Activated CD8-positive, alpha-beta memory T cell treated with anti-CD3 and anti-CD28 coated beads for 36 hours (primary cell): ENCODE data around the gene CDC42BPA. TPM values are rescaled to one million over a fixed set of nuclear protein-coding genes. Genes with fewer than 3 reads are reported as not detected.
"Not testable (repeated sequence)": the region's sequence is repeated elsewhere in the genome, so short reads cannot be mapped to it uniquely, and the experiment has no call there.

ENCODE experiments used
- CTCF ChIA-PET: fragments of 350-600 bp; sonication (Branson Sonifier 250); formaldehyde crosslinking; loops from one replicate; lab custom pipeline; 2021; ENCODE audit warnings: antibody characterized with exemption; lab: Charles Lee
- POLR2A ChIA-PET: fragments of 350-600 bp; sonication (Branson Sonifier 250); formaldehyde crosslinking; loops from one replicate; lab custom pipeline; 2021; ENCODE audit warnings: antibody characterized with exemption; lab: Charles Lee
- total RNA-seq, 2 experiments: library from RNA; stranded (reverse); gene quantifications; one replicate each; pipeline ENCODE4 v1.2.3, GENCODE V29; 2021

CDC42BPA gene
- total RNA-seq, 2 experiments from 2014 or later: 0.84 to 1.3 TPM

GRCh38 chr1:227276156-227276693, 42.1 kb downstream of the CDC42BPA start:
- CTCF ChIA-PET, POLR2A ChIA-PET: not testable (repeated sequence)

DNA sequence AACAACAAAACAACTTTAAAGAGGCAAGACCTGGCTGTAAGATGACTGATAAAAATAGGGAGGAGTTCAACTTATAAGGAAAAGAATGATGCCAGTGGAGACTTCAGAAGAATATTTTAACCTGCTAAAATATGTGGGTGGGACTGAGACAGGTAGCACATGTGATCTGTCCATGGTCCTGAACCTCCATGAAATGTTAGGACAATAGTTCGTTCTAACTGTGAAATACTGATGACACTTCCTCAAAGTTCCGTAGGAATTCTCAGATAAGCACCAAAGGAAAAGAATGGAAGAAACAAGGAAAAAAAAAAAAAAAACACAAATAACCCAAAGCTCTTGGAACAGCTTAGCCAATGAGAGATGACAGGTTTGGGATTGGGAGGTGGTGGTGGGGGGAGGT, 44.7 kb downstream of the CDC42BPA start:
- CTCF ChIA-PET: no interaction called here
- POLR2A ChIA-PET: no interaction called here

GRCh38 chr1:227272428-227272827, 45.9 kb downstream of the CDC42BPA start:
- ChIA-PET POLR2A (no interaction called here), CTCF (no interaction called here)

DNA sequence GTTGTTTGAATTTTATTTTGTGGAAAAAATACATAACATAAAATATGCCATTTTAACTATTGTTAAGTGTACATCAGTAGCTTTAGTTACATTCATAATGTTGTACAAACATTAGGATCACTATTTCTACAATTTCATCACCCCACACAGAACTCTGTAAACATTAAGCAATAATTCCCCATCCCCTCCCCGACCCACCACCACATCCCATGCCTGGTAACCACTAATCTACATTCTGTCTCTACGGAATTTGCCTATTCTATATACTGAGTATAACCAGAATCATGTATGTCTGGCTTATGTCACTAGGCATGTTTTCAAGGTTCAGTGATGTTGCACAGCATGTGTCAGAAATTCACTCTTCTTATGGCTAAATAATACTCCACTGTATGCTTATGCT, 47.7 kb downstream of the CDC42BPA start:
- CTCF ChIA-PET: no interaction called here
- POLR2A ChIA-PET: no interaction called here

- CTCF ChIA-PET: no interaction called here
- POLR2A ChIA-PET: no interaction called here
These were observed 49.3 kb downstream of the CDC42BPA start for GRCh38 chr1:227268943-227269342.

- POLR2A ChIA-PET: no interaction called here
- CTCF ChIA-PET: no interaction called here
These were observed 52.4 kb downstream of the CDC42BPA start for GRCh38 chr1:227265891-227266290.

- ChIA-PET CTCF (no interaction called here), POLR2A (no interaction called here)
These were observed 54.4 kb downstream of the CDC42BPA start for GRCh38 chr1:227263869-227264268.

GRCh38 chr1:227261501-227261900, 56.8 kb downstream of the CDC42BPA start:
- POLR2A ChIA-PET: no interaction called here
- CTCF ChIA-PET: no interaction called here

- CTCF ChIA-PET: no interaction called here
- POLR2A ChIA-PET: no interaction called here
These were observed 57.9 kb downstream of the CDC42BPA start for GRCh38 chr1:227260433-227260832.

DNA sequence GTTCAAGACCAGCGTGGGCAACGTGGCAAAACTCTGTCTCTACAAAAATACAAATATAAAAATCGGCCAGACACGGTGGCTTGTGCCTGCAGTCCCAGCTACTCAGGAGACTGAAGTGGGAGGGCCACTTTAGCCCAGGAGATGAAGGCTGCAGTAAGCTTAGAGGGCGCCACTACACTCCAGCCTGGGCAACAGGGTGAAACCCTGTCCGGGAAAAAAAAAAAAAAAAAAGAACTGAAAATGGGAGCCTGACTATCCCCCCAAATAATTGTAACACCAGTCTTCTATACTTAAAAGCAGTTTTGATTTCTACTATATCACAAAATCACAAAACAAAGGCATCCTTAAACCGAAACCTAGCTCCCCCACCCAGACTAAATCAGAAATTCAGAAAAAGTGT, 60.3 kb downstream of the CDC42BPA start:
- ChIA-PET POLR2A (no interaction called here), CTCF (no interaction called here)

DNA sequence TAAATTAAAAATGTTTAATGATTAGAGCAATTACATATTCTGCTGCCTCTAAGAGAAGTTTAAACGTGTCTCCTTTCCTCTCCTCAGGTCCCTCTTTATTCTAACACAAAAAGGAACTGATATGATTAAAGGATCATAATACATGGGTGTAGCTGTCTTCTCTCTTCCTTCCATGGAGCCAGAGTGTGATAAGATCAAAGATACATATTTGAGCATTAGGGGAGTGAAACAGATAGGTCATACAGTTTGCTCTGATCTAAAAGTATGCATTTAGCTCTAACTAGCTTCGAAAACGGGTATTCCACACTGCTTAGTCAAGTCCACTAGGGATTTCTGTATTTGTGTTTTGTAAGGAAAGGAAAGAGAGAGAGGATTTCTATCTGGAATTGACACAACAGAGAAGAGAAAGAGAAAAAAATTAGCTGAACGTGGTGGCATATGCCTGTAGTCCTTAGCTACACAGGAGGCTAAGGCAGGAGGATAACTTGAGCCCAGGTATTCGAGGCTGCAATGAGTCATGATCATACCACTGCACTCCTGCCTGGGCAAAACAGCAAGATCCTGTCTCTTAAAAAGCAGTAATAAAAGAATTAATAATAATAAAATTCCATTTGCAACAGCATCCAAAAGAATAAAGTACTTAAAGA, 63.1 kb downstream of the CDC42BPA start:
- ChIA-PET CTCF (no interaction called here), POLR2A (no interaction called here)

- POLR2A ChIA-PET: no interaction called here
- CTCF ChIA-PET: no interaction called here
These were observed 65.2 kb downstream of the CDC42BPA start for GRCh38 chr1:227253065-227253464.

- CTCF ChIA-PET: interaction anchor here (0.6 to 1.0 kb wide), 2 partner anchors 51 to 1211 kb away, joined by 3 to 5 read pairs; no protein-coding TSS in a partner anchor
- POLR2A ChIA-PET: no interaction called here
These were observed 72.5 kb downstream of the CDC42BPA start for GRCh38 chr1:227245613-227246320.

DNA sequence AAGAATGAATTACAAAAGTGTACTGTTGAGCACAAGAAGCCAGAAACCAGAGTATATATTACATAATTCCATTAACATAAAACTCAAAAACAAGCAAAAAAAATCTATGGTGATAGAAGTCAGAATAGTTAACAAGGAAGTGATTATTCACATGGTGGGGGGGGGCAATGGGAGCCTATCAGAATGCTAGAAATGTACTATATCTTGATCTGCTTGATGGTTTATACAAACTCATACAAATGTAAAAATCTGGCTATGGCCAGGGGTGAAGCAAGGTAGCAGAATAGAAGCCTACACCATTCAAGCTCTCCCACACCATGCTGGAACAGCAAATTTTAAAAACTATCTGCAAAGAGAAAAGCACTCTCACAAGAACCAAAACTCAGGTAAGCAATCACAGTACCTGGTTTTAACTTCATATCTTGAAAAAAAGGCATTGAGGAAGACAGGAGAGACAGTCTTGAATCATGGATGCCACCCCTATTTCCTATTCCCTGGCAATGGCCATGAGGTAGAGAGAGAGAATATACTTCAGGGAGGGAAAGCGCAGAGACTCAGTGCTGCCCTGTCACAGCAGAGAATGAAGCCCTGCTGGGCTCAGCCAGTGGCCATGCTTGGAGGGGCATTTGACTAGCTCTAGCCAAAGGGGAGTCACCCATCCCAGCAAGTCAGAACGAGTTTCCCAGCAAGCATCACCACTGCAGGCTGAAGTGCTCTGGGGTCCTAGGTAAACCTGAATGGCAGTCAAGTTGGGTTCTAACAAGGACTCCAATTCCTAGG, 73.8 kb downstream of the CDC42BPA start:
- ChIA-PET CTCF (interaction anchor here (1.0 kb wide), 1 partner anchor 1212 kb away, joined by 5 read pairs; no protein-coding TSS in a partner anchor), POLR2A (no interaction called here)

DNA sequence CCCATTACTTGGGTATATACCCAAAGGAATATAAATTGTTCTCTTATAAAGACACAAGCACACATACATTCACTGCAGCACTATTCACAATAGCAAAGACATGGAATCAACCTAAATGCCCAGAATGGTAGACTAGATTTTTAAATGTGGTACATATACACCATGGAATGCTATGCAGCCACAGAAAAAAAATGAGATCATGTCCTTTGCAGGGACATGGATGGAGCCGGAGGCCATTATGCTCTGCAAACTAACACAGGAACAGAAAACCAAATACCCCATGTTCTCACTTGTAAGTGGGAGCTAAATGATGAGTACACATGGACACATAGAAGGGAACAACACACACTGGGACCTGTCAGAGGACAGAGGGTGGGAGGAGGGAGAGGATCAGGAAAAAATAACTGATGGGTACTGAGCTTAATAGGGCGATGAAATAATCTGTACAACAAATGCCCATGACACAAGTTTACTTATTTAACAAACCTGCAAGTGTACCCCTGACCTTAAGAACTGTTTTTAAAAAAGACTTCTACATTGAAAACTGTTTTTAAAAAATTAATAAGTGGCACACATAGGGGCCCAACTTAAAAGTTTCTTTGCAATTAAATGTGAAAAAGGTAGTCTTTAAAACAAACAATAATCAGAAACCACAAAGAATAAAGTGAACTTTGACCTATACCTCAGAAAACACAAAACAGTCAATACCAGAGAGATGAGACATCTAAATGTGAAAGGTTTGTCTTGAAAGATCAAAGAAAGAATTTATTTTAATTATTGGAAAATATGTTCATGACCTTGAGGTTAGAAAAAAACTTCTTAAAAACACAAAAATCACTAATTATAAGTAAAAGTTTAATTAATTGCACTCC, 75.2 kb downstream of the CDC42BPA start:
- ChIA-PET CTCF (no interaction called here), POLR2A (no interaction called here)

DNA sequence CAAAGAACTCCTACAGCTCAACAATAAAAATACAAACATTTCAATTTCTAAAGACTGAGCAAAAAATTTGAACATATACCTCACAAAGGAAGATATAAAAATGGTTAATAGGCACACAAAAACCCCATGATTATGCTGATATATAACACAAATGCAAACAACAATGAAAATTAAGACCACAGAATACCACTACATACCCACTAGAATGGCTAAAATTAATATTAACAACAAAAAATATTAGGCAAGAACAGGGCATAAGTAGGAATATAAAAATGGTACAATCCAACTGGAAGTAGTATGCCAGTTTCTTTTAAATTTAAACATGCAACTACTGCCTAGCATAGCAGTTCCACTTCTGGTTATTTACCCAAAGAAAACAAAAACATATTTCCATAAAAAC, 77.3 kb downstream of the CDC42BPA start:
- POLR2A ChIA-PET: no interaction called here

GRCh38 chr1:227234998-227235405, 83.3 kb downstream of the CDC42BPA start:
- ChIA-PET CTCF (no interaction called here), POLR2A (no interaction called here)

More for the DNA sequence above, 77.3 kb downstream of the CDC42BPA start:
- CTCF ChIA-PET: no interaction called here

GRCh38 chr1:227231128-227231527, 87.2 kb downstream of the CDC42BPA start:
- CTCF ChIA-PET: not testable (repeated sequence)

GRCh38 chr1:227228201-227228600, 90.1 kb downstream of the CDC42BPA start:
- ChIA-PET POLR2A (no interaction called here), CTCF (no interaction called here)

More at GRCh38 chr1:227231128-227231527, 87.2 kb downstream of the CDC42BPA start:
- POLR2A ChIA-PET: not testable (repeated sequence)
